Loucy (cell line): Measurements from ENCODE around the gene JAZF1.

Experiments
- CTCF ChIP-seq: fragments of 200-600 bp; sonication (generic); conservative IDR thresholded peaks from 2 replicates; pipeline ENCODE4 v1.5.1; 2014; ENCODE audit warnings: mild to moderate bottlenecking, antibody characterized with exemption, low read length
- EZH2phosphoT487 ChIP-seq: fragments of 200-600 bp; IDR thresholded peaks from 2 replicates; pipeline ENCODE4 v1.6.1; 2018; ENCODE audit warnings: antibody characterized with exemption, mild to moderate bottlenecking, moderate library complexity, borderline replicate concordance

DNA sequence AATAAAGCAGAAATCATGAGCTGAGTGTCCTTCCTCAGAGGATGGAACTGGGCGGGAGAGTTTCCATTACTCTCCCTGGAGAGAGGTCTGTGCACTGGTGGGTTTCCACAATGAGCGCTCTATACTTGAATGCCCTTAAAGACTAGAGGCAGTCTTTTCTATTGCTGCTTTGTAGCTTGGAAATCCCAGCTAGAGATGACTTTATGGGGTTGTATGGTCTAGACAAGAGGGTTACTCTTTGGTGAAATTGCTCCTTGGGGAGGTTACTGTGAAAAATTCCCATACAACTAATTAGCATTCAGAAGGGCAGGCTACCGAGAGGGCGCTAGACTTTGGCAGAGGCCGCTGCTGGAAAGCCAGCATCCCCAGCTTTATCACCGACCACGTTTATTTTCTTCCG is 303.8 kb downstream of the JAZF1 start:
- TF ChIP-seq CTCF = no peak
- TF ChIP-seq EZH2phosphoT487 = no peak
